Kidney epithelial cell (primary cell): ENCODE results near the gene IFIT1B. TPM values are rescaled to one million over a fixed set of nuclear protein-coding genes. Genes with fewer than 3 reads are reported as not detected.

Experiments used
- DNase-seq: peaks from one replicate; pipeline ENCODE4 v3.0.0-alpha.2; 2010; ENCODE audit warnings: low read depth
- H3K27me3 ChIP-seq: 2 replicates; pipeline ENCODE4 v1.6.0; 2011; ENCODE audit warnings: low read length; ENCODE audit not compliant: control insufficient read depth, insufficient read depth
- H3K36me3 ChIP-seq: 2 replicates; pipeline ENCODE4 v1.5.1; 2011; ENCODE audit warnings: low read length; ENCODE audit not compliant: control insufficient read depth, insufficient read depth
- H3K4me3 ChIP-seq: 2 replicates; pipeline ENCODE4 v1.5.1; 2011; ENCODE audit warnings: low read depth, mild to moderate bottlenecking, control low read depth, low read length
- total RNA-seq: library from RNA; depleted of rRNA; stranded (reverse); fragments of >200 nt; gene quantifications from 2 replicates; pipeline ENCODE4 v1.2.3, GENCODE V29; 2015
- TF ChIP-seq, protein P1 (sequence below): IDR thresholded peaks from 2 replicates; pipeline ENCODE4 v1.5.1; 2011; ENCODE audit warnings: mild to moderate bottlenecking, moderate library complexity, low read length, control low read depth, inconsistent platforms; ENCODE audit not compliant: insufficient read depth, poor library complexity, severe bottlenecking

Gene IFIT1B
- total RNA-seq, 1 donor from 2014 or later, result not detected

DNA sequence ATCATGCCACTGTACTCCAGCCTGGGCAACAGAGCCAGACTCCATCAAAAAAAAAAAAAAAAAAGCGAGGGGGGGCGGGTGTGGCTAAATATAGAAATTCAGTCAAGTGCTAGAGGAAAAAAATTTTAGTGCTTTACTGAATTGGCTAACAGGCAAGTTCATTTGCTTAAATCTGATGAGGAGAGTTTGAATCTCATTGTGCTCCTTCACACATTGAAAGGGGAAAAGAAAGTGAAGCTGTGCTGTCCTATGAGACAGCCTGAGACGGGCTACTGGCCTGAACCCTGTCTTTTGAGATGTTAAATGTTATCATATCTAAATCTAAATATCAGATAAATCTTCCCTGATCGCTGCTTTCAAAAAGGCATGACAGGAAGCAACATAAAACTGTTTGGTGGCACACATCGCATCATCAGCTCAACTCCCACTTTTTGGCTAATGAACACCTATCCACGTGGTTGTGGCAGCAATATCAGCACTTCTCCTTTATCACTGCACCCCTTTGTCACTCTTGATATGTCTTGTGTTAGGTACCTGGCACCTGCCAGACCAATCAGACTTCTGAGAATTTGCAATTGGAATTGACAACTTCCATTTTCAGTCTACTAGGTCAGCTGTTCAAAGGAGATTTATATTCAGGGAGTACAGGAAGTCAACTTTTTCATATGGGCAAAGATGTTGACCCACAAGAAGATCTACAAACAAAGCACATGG, 14.0 kb upstream of the IFIT1B start:
- TF ChIP-seq, protein P1, sequence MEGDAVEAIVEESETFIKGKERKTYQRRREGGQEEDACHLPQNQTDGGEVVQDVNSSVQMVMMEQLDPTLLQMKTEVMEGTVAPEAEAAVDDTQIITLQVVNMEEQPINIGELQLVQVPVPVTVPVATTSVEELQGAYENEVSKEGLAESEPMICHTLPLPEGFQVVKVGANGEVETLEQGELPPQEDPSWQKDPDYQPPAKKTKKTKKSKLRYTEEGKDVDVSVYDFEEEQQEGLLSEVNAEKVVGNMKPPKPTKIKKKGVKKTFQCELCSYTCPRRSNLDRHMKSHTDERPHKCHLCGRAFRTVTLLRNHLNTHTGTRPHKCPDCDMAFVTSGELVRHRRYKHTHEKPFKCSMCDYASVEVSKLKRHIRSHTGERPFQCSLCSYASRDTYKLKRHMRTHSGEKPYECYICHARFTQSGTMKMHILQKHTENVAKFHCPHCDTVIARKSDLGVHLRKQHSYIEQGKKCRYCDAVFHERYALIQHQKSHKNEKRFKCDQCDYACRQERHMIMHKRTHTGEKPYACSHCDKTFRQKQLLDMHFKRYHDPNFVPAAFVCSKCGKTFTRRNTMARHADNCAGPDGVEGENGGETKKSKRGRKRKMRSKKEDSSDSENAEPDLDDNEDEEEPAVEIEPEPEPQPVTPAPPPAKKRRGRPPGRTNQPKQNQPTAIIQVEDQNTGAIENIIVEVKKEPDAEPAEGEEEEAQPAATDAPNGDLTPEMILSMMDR, result no peak
- DNase-seq, result no peak
- no peak overlapping the region for H3K4me3 ChIP-seq

DNA sequence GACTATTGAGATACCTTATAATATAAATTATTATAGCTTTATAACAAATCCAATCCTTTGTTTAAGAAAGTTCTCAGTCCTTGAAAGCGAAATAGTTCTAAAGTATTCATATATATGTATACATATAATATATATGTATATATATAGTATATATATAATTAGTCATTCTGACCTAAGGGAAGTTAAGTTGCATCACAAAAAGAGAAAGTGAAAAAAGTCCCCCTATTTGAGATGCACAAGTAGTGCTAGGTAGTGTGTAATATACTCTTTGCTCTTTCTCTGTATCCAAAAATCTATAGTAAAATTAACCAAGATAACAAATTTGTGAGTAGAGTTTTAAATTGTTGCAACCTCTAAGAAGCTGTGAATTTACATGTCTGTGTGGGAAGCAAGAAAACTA, 13.3 kb upstream of the IFIT1B start:
- no peak for DNase-seq
- TF ChIP-seq, protein P1, result no peak
- Histone ChIP-seq H3K27me3 (no peaks in the 10 kb centered on the region), H3K4me3 (no peak overlapping the region), H3K36me3 (no peaks in the 10 kb centered on the region)

More for the DNA sequence above, 14.0 kb upstream of the IFIT1B start:
- Histone ChIP-seq H3K36me3 (no peaks in the 10 kb centered on the region), H3K27me3 (no peaks in the 10 kb centered on the region)

DNA sequence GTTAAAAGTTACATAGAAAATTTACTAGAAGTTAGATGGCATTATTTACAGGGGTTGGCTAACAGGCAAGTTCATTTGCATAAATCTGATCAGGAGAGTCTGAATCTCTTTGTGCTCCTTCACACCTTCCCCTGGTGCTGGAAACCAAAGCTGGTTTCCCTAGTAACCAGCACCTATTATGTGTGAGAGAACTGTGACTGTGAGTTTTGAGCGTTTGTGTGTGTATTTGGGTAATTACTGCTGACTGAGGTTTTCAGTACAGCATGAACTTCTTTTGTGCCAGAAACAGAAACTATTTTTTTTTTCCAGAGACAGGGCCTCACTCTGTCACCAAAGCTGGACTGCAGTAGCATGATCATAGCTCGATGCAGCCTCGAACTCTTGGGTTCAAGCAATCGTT, 10.3 kb upstream of the IFIT1B start:
- Histone ChIP-seq H3K4me3 (no peak overlapping the region), H3K36me3 (no peaks in the 10 kb centered on the region), H3K27me3 (no peaks in the 10 kb centered on the region)
- TF ChIP-seq, protein P1, result no peak
- DNase-seq, result no peak

DNA sequence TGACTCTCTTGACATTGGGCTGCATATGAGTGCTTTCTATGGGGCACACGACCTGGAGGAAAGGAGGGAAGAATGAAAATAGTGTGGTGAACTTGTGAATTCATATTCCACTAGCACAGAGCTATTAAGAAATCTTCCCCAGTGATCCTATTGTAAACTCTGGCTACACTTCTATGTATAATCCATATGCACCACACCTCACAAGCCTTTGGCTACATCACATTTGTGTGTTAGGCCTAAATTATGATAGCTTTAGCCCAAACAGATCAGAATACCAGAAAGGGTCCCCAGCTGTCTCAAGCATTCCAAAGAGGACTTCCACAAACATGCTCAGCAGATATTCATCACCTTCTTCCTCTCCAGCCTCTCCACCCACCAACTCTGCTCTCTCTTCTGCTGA, 9.7 kb upstream of the IFIT1B start:
- TF ChIP-seq, protein P1, result no peak
- no peak overlapping the region for H3K4me3 ChIP-seq
- H3K27me3 ChIP-seq, result no peaks in the 10 kb centered on the region

DNA sequence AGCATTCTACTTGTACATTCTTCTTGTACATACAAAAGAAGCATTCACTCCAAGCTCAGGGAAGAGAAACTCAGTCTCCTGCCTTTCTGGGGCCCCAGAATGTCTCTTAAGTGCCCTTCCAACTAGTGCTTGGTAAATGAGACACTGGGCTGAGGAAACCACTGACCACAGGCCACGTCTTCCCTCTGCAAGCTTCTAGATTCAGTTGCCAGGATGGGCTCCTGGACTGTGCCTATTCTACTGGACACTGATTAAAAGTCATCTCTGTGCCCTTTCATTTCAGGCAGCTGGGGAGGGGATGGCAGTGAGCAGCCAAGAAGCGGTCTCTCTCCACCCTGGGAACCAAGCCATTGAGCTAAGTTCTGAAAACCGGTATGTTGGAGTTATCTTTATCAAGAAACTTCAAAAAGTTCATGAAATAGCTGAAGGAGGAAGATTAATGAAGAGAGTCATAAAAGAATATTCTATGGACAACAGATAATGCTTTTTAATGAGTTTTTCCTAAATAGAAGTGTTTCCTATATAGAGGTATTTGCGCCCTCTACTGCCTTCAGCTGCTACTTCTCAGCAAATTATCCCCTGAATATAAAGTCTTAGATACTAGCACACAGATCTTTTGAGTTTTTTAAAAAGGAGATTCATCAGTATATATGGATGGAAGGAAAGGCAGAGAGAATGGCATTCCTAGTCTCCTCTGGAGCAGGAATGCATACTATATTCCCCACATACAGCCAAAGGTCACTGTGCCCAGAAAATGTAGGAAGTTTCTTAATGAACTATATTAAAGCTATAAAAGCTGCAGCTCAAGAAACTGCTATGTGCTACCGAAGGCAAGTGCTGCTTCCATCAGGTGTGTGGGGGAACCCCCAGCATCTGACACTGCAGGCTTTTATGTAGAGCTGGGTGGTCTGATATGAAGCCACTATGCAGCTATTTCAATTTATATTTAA, 8.4 kb upstream of the IFIT1B start:
- TF ChIP-seq, protein P1, result peak; percentile 57
- DNase-seq, result no peak
- no peak overlapping the region for H3K4me3 ChIP-seq
- H3K36me3 ChIP-seq, result no peaks in the 10 kb centered on the region
- no peaks in the 10 kb centered on the region for H3K27me3 ChIP-seq

More for the DNA sequence above, 9.7 kb upstream of the IFIT1B start:
- DNase-seq, result no peak
- no peaks in the 10 kb centered on the region for H3K36me3 ChIP-seq
